H9 (cell line): ENCODE results near the gene MYLK3. TPM values are rescaled to one million over a fixed set of nuclear protein-coding genes. Genes with fewer than 3 reads are reported as not detected.

ENCODE experiments used
- DNase-seq: peaks from one replicate; pipeline ENCODE4 v3.0.0-alpha.2; 2017
- H2AFZ ChIP-seq: one replicate; pipeline ENCODE4 v1.6.1; 2013; ENCODE audit warnings: mild to moderate bottlenecking, low read length, control low read depth, moderate library complexity
- H2AK5ac ChIP-seq: 2 replicates; pipeline ENCODE4 v1.6.1; 2013; ENCODE audit warnings: low read length, control low read depth, mixed read lengths; ENCODE audit not compliant: insufficient read length
- H2BK120ac ChIP-seq: one replicate; pipeline ENCODE4 v1.6.1; 2013; ENCODE audit warnings: low read depth, mild to moderate bottlenecking, low read length, control low read depth, inconsistent platforms; ENCODE audit not compliant: poor library complexity, severe bottlenecking
- H2BK12ac ChIP-seq: 2 replicates; pipeline ENCODE4 v1.6.1; 2013; ENCODE audit warnings: low read length, control low read depth, mixed read lengths, low read depth; ENCODE audit not compliant: insufficient read length
- H2BK15ac ChIP-seq: 2 replicates; pipeline ENCODE4 v1.6.1; 2013; ENCODE audit warnings: low read depth, low read length, control low read depth
- H2BK20ac ChIP-seq: one replicate; pipeline ENCODE4 v1.6.1; 2013; ENCODE audit warnings: low read depth, mild to moderate bottlenecking, low read length, control low read depth, inconsistent platforms; ENCODE audit not compliant: poor library complexity, severe bottlenecking
- H2BK5ac ChIP-seq: 2 replicates; pipeline ENCODE4 v1.6.1; 2013; ENCODE audit warnings: low read length, control low read depth, mixed read lengths; ENCODE audit not compliant: insufficient read length
- H3K14ac ChIP-seq: 2 replicates; pipeline ENCODE4 v1.6.1; 2013; ENCODE audit warnings: low read length, control low read depth; ENCODE audit not compliant: insufficient read depth
- H3K18ac ChIP-seq: 2 replicates; pipeline ENCODE4 v1.6.1; 2013; ENCODE audit warnings: low read depth, mild to moderate bottlenecking, mixed read lengths, low read length, control low read depth; ENCODE audit not compliant: insufficient read length
- H3K23ac ChIP-seq: 2 replicates; pipeline ENCODE4 v1.6.1; 2013; ENCODE audit warnings: low read length, control low read depth, mixed read lengths, low read depth; ENCODE audit not compliant: insufficient read length
- H3K23me2 ChIP-seq: 2 replicates; pipeline ENCODE4 v1.6.1; 2013; ENCODE audit warnings: low read depth, mild to moderate bottlenecking, mixed read lengths, low read length, control low read depth; ENCODE audit not compliant: insufficient read length, poor library complexity, severe bottlenecking
- H3K27ac ChIP-seq: 2 replicates; pipeline ENCODE4 v1.5.1; 2013; ENCODE audit warnings: low read length, control low read depth, mixed read lengths, low read depth; ENCODE audit not compliant: insufficient read length
- H3K27me3 ChIP-seq: 2 replicates; pipeline ENCODE4 v1.6.1; 2013; ENCODE audit warnings: low read length, control low read depth, inconsistent platforms; ENCODE audit not compliant: insufficient read depth
- H3K4ac ChIP-seq: 2 replicates; pipeline ENCODE4 v1.6.1; 2013; ENCODE audit warnings: low read depth, mild to moderate bottlenecking, control low read depth, inconsistent platforms, low read length, moderate library complexity
- H3K4me1 ChIP-seq: 2 replicates; pipeline ENCODE4 v1.6.1; 2013; ENCODE audit warnings: low read length, control low read depth, inconsistent platforms; ENCODE audit not compliant: insufficient read depth
- H3K4me2 ChIP-seq: 2 replicates; pipeline ENCODE4 v1.6.1; 2013; ENCODE audit warnings: low read length, control low read depth, mixed read lengths; ENCODE audit not compliant: insufficient read length, insufficient read depth
- H3K56ac ChIP-seq: 2 replicates; pipeline ENCODE4 v1.6.1; 2013; ENCODE audit warnings: low read depth, mild to moderate bottlenecking, mixed read lengths, low read length, control low read depth; ENCODE audit not compliant: insufficient read length
- H3K79me1 ChIP-seq: 2 replicates; pipeline ENCODE4 v1.6.1; 2013; ENCODE audit warnings: low read depth, mild to moderate bottlenecking, moderate library complexity, low read length, control low read depth, inconsistent platforms; ENCODE audit not compliant: insufficient read depth, poor library complexity, severe bottlenecking
- H3K79me2 ChIP-seq: 2 replicates; pipeline ENCODE4 v1.6.1; 2013; ENCODE audit warnings: low read length, control low read depth, inconsistent platforms; ENCODE audit not compliant: insufficient read depth
- H3K9ac ChIP-seq: 2 replicates; pipeline ENCODE4 v1.6.1; 2013; ENCODE audit warnings: low read length, control low read depth, mixed read lengths; ENCODE audit not compliant: insufficient read length; ENCODE audit errors: extremely low read depth
- H3K9me3 ChIP-seq: one replicate; pipeline ENCODE4 v1.6.1; 2013; ENCODE audit warnings: low read depth, low read length, inconsistent platforms; ENCODE audit not compliant: control insufficient read depth
- H3T11ph ChIP-seq: one replicate; pipeline ENCODE4 v1.6.1; 2013; ENCODE audit warnings: mild to moderate bottlenecking, low read length, control low read depth, inconsistent platforms
- H4K20me1 ChIP-seq: one replicate; pipeline ENCODE4 v1.6.1; 2013; ENCODE audit not compliant: control insufficient read depth, insufficient read length, insufficient read depth
- H4K5ac ChIP-seq: 2 replicates; pipeline ENCODE4 v1.6.1; 2013; ENCODE audit warnings: low read depth, mild to moderate bottlenecking, mixed read lengths, low read length, control low read depth; ENCODE audit not compliant: insufficient read length
- H4K8ac ChIP-seq: replicated peaks from 2 replicates; pipeline ENCODE4 v1.6.1; 2013; ENCODE audit warnings: low read length, control low read depth, mixed read lengths, low read depth; ENCODE audit not compliant: insufficient read length
- H4K91ac ChIP-seq: 2 replicates; pipeline ENCODE4 v1.6.1; 2013; ENCODE audit warnings: low read depth, mild to moderate bottlenecking, moderate library complexity, mixed read lengths, low read length, control low read depth; ENCODE audit not compliant: insufficient read length
- H3K27ac Mint-ChIP-seq, 3 experiments: 2 replicates in 2 of 3; 3 replicates in 1 of 3; pipeline ENCODE4 v1.8.0; 2020 to 2021; ENCODE audit warnings: mixed read lengths in 3 of 3, mild to moderate bottlenecking in 1 of 3, moderate library complexity in 1 of 3
- H3K27me3 Mint-ChIP-seq: 2 replicates; pipeline ENCODE4 v1.8.0; 2021; ENCODE audit warnings: low read depth, mild to moderate bottlenecking, moderate library complexity, mixed read lengths
- H3K36me3 Mint-ChIP-seq, 3 experiments: 2 replicates in 2 of 3; 3 replicates in 1 of 3; pipeline ENCODE4 v1.8.0; 2020 to 2021; ENCODE audit warnings: low read depth in 3 of 3, mixed read lengths in 3 of 3; ENCODE audit not compliant: insufficient read depth in 1 of 3
- H3K4me1 Mint-ChIP-seq, 2 experiments: 2 replicates each; pipeline ENCODE4 v1.8.0; 2020; ENCODE audit warnings: mixed read lengths in 2 of 2
- H3K4me3 Mint-ChIP-seq, 2 experiments: 2 replicates in 1 of 2; 3 replicates in 1 of 2; pipeline ENCODE4 v1.8.0; 2020 to 2021; ENCODE audit warnings: mild to moderate bottlenecking in 2 of 2, mixed read lengths in 2 of 2, moderate library complexity in 1 of 2
- H3K9me3 Mint-ChIP-seq, 2 experiments: 2 replicates in 1 of 2; 3 replicates in 1 of 2; pipeline ENCODE4 v1.8.0; 2020; ENCODE audit warnings: mild to moderate bottlenecking in 2 of 2, mixed read lengths in 2 of 2, moderate library complexity in 1 of 2
- WGBS: extraction: QIAGEN DNeasy Blood & Tissue Kit; methylation state at CpG from one replicate; pipeline ENCODE4 v1.1.7; 2013; ENCODE audit warnings: missing lambda C conversion rate, low lambda C conversion rate, mixed read lengths; ENCODE audit not compliant: insufficient read length; ENCODE audit errors: extremely low coverage; 5-methylcytosine and 5-hydroxymethylcytosine counted together
- total RNA-seq: library from RNA; stranded (reverse); gene quantifications from 2 replicates; pipeline ENCODE4 v1.2.1, GENCODE V29; 2021
- TF ChIP-seq, protein P1 (sequence below): fragments of 200-600 bp; sonication (generic); conservative IDR thresholded peaks from 3 replicates; pipeline ENCODE4 v1.8.0; 2021; ENCODE audit warnings: antibody characterized with exemption, mild to moderate bottlenecking

MYLK3 gene
- total RNA-seq, 1 experiment from 2014 or later, result 0.90 TPM

DNA sequence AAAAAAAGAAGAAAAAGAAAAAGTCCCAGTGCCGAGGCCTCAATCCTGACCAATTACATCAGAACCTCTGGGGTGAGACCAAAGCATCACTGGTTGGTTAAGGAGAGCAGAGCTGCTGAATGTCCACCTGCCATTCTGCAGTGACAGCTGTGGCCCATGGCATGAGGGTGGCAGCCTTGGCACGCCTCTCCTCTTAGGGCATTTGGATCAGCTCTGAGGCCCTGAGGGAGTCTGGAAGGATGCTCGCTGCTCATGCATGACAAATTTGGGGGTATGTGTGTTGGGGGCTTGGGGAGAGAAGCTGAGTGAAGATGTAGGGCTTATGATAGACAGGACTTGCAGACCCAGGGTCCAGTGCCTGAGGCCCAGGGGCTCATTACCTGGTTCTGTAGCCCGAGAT, 26.3 kb downstream of the MYLK3 start:
- Histone ChIP-seq H4K20me1 (no peaks in the 10 kb centered on the region), H4K5ac (no peak overlapping the region), H3K14ac (no peak overlapping the region), H3K4me1 (no peaks in the 10 kb centered on the region), H3K27me3 (no peaks in the 10 kb centered on the region), H3K9me3 (no peaks in the 10 kb centered on the region), H2BK120ac (no peak overlapping the region), H3K23me2 (no peaks in the 10 kb centered on the region), H3K56ac (no peak overlapping the region), H2BK5ac (no peak overlapping the region), H2AFZ (no peak overlapping the region), H3K4me2 (no peak overlapping the region), H4K8ac (no peak overlapping the region), H3K79me1 (no peaks in the 10 kb centered on the region), H3K79me2 (no peaks in the 10 kb centered on the region), H3T11ph (no peak overlapping the region), H3K9ac (no peak overlapping the region), H2BK20ac (no peak overlapping the region), H2BK12ac (no peak overlapping the region), H2AK5ac (no peak overlapping the region), H3K23ac (no peak overlapping the region), H3K27ac (no peak overlapping the region), H3K18ac (no peak overlapping the region), H2BK15ac (no peak overlapping the region), H4K91ac (no peak overlapping the region), H3K4ac (no peak overlapping the region)
- Mint-ChIP-seq H3K36me3 (no peaks in the 10 kb centered on the region), H3K27ac (no peak overlapping the region), H3K4me3 (no peak overlapping the region), H3K9me3 (peaks cover 3 to 5% of the 10 kb centered on the region in 2 experiments; a peak in 3 of 5 replicates), H3K27me3 (no peaks in the 10 kb centered on the region), H3K4me1 (peaks cover 0 to 3% of the 10 kb centered on the region in 2 experiments; a peak in 1 of 4 replicates)
- DNase-seq, result no peak
- no CpG with 5 or more reads among the region's 4 CpGs for WGBS
- TF ChIP-seq, protein P1, sequence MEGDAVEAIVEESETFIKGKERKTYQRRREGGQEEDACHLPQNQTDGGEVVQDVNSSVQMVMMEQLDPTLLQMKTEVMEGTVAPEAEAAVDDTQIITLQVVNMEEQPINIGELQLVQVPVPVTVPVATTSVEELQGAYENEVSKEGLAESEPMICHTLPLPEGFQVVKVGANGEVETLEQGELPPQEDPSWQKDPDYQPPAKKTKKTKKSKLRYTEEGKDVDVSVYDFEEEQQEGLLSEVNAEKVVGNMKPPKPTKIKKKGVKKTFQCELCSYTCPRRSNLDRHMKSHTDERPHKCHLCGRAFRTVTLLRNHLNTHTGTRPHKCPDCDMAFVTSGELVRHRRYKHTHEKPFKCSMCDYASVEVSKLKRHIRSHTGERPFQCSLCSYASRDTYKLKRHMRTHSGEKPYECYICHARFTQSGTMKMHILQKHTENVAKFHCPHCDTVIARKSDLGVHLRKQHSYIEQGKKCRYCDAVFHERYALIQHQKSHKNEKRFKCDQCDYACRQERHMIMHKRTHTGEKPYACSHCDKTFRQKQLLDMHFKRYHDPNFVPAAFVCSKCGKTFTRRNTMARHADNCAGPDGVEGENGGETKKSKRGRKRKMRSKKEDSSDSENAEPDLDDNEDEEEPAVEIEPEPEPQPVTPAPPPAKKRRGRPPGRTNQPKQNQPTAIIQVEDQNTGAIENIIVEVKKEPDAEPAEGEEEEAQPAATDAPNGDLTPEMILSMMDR, result no peak
